ENCODE data around the gene CAPN9.
"Not testable (repeated sequence)": the region's sequence is repeated elsewhere in the genome, so short reads cannot be mapped to it uniquely, and the experiment has no call there.

Gene CAPN9

DNA sequence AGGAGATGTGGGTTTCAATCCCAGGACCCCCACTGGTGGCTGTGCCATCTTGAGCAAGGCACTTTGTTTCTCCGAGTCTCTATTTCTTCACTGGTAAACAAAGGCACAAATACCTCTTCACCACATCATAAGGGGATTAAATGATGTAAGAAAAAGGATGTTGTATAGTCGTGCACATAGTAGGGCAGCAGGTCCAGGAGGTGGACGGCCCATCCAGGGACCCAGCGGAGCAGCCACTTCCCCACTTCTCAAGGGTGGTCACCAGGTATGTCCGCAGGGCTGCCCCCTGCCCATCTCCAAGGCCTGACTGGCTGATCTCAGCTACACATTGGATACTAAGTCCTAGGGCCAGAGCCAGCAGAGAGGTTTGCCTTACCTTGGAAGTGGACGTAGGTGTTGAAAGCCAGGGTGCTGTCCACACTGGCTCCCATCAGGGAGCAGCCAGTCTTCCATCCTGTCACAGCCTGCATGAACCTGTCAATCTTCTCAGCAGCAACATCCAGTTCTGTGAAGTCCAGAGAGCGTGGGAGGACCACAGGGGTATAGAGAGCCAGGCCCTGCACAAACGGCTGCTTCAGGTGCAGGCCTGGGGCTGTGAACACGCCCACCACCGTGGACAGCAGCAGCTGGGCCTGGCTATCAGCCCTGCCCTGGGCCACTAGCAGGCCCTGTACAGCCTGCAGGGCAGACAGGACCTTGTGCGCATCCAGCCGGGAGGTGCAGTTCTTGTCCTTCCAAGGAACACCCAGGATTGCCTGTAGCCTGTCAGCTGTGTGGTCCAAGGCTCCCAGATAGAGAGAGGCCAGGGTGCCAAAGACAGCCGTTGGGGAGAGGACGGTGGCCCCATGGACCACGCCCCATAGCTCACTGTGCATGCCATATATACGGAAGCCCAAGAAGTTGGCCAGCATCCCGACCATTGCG, 37.3 kb upstream of the CAPN9 start:
- DNase-seq (ENCODE audit: low read depth in 2 of 2) = no peak

DNA sequence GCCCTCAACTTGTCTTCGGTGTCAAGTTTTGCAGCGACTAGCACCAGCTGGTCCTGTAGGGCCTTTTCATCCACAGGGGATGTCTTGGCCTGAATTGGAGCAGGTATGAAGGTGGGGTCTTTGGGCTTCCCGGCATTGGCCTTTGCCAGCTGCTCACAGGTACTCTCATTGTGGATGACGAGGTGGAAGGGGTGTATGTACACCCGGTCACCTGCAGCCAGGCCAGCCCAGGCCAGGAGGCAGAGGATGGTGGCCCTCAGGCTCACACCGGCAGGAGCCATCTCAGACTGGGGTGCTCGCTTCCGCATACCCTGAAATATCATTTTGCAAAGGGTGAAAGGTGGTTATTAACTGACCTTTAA, 36.7 kb upstream of the CAPN9 start:
- DNase-seq (ENCODE audit: low read depth in 2 of 2) = no peak

DNA sequence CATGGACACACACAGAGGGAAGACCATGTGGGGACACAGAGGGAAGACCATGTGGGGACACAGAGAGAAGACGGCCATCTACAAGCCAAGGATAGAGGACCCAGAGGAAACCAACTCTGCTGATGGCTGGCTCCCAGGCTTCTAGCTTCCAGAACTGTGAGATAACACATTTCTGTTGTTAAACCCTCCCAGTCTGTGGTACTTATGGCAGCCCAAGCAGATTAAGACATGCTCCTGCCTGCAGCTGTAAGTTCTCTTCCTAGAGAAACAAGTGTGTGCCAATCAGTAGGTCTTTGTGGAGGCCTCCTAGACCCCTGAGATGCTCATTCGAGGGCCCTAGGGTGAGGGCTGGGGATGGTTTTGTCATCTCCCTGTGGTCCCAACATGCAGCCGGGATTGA, 35.9 kb upstream of the CAPN9 start:
- DNase-seq (ENCODE audit: low read depth in 2 of 2) = no peak

DNA sequence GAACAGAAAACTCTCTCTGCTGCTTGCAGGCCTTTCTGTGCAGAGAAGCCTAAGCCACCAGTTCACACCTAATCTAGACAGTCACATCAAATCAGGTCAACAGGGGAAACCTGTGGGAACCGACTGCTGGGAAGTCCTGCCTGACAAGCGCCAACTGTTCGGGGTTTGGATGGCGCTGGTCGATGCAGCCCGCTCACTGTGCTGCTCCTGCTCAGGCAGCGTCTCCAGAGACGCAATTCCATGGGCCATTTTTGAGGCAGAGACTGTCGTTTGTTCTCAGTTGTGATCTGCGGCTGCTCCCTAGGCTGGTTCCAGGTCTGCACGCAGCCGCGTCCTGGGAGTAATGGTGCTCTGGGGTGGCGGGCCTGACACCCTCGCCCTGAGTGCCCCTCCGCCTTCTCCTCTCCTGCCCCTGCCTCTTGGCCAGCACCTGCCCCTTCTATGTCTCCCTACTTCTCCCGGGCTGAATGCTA, 34.7 kb upstream of the CAPN9 start:
- no peak for DNase-seq (ENCODE audit: low read depth in 2 of 2)

DNA sequence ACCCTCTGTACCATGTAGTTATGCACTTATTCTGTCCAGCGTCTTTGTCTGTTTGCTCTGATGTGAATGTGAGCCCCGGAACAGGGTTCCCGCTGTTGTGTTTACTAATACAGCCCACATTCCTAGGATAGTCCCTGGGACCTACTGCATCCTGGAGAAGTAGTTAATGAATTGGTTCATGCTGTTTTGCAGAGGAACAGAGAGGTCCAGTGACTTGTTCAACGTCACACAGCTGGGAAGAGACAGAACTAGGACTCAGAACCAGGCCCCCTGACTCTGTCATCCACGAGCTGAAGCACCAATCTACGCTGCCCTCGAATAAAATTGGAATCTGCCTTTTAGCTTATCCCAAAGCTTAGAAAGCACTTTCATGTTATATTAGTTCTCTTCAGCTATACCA, 34.0 kb upstream of the CAPN9 start:
- DNase-seq (ENCODE audit: low read depth in 2 of 2) = no peak

DNA sequence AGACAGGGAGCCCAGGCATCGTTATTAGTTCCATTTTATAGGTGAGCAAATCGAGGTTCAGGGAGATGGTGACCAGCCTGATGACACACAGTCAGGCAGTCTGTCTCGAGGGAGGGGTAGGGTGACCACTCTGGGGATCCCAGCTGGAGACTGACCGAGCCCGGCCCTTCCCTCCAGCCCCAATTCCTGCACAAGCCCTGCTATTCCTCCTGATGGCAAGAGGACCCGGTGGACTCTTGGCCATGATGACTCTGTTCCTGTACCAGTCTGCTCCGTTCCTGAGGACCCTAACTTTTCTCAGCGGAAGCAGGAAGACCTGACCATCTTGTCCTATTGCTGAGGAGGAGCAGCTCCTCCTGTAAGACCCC, 33.7 kb upstream of the CAPN9 start:
- DNase-seq (ENCODE audit: low read depth in 2 of 2) = no peak

DNA sequence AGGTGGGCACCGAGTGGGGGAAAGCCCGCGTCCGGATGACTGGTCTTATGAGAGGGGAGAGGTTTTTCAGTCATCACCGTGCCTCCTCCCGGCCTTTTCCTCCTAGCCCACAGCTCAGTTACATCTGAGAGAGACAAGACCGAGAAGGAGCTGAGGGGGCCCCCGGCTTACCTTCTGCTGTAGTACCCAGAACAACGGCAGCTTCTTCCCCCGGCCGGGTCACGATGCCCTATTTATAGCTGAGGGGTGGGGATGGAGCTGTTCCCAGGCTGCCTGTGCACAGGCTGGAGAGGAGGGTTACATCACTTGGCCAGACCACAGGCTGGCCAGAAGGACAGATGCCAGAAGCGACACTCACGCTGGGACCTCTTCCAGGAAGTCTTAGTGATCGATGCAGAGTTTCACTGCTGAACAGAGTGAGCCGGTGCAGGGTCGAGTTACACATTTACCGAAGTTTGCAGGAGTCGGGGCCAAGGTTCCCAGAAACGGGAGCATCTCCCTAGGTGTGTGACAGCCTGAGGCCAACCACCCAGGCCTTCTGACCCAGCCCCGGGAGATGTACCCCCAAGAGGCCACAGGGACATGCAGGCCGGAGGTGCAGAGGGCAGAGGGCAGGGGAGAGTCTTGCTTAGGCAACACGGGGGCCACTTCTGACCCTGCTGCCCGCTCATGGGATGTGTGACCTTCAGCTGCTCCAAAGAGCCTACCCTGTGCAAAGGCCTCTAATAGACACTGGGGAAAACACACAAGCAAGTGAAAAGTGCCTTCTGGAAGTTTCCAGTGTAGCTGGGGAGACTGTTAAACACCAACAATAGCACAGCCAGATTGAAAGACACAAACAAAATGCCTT, 33.0 kb upstream of the CAPN9 start, which contains the start of gene AGT:
AGT (minus strand) TSS at position 208 of the 850 bp plus-strand sequence. CDS start 3,299 bp downstream, outside the sequence.
- DNase-seq (ENCODE audit: low read depth in 2 of 2) = no peak

DNA sequence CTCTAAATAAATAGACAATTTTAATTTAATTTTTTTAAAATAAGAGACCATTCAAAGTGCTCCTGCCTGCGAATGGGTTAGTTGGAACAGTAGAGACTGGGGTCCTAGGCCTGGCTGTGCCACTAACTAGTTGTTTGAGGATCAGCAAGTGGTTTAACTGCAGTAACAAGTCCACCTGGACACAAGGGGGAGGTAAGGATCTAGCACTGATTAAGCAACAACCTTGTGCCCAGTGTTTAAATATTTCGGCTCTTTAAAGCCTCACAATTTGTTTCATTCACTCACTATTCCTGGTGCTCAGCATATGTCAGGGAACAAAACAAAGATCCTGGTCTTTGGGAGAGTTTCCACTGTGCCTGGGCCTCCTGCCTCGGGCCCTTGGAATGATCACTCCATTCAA, 31.7 kb upstream of the CAPN9 start:
- no peak for DNase-seq (ENCODE audit: low read depth in 2 of 2)

DNA sequence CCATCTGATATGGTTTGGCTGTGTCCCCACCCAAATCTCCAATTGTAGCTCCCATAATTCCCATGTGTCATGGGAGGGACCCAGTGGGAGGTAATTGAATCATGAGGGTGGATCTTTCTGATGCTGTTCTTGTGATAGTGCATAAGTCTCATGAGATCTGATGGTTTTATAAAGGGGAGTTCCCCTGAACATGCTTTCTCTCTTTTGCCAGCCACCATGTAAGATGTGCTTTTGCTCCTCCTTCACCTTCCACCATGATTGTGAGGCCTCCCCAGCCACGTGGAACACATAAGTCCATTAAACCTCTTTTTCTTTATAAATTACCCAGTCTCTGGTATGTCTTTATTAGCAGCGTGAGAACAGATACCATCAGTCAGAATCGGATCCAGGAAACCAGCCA, 30.7 kb upstream of the CAPN9 start:
- DNase-seq (ENCODE audit: low read depth in 2 of 2) = not testable (repeated sequence)

DNA sequence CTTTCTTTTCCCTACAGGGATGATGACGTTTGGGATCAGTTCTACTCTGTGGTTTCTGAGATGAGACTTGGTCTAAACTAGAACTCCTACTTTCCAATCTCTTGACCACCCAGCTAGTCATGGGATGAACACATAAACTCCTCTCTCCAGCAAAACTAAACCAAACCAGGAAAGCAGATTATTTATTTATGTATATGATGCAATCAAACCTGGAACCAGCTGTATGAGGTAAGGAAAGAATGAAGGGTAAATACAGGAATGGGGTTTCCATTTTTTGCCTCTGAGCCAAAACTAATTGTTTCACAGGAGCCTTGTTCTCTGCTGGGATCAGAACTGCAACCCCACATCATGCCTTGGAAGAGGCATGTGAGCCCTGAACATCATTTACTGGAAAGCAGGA, 29.9 kb upstream of the CAPN9 start:
- DNase-seq (ENCODE audit: low read depth in 2 of 2) = no peak

DNA sequence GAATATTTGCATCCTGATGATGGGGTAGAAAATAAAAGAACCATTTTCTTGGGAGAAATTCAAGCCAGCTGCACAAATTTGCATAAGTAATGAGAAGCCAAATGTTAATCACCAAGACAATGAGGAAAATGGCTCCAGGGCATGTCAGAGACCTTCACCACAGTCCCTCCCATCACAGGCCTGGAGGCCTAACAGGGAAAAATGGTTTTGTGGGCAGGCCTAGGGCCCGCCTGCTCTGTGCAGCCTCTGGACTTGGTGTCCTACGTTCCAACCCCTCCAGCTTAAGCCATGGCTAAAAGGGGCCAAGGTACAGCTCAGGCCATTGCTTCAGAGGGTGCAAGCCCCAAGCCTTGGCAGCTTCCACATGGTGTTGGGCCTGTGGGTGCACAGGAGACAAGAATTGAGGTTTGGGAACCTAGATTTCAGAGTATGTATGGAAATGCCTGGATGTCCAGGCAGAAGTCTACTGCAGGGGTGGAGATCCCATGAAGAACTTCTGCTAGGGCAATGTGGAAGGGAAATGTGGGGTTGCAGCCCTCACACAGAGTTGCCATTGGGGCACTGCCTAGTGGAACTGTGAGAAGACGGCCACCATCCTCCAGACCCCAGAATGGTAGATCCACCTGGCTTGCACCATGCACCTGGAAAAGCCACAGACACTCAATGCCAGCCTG, 25.2 kb upstream of the CAPN9 start:
- not testable (repeated sequence) for DNase-seq (ENCODE audit: low read depth in 2 of 2)

DNA sequence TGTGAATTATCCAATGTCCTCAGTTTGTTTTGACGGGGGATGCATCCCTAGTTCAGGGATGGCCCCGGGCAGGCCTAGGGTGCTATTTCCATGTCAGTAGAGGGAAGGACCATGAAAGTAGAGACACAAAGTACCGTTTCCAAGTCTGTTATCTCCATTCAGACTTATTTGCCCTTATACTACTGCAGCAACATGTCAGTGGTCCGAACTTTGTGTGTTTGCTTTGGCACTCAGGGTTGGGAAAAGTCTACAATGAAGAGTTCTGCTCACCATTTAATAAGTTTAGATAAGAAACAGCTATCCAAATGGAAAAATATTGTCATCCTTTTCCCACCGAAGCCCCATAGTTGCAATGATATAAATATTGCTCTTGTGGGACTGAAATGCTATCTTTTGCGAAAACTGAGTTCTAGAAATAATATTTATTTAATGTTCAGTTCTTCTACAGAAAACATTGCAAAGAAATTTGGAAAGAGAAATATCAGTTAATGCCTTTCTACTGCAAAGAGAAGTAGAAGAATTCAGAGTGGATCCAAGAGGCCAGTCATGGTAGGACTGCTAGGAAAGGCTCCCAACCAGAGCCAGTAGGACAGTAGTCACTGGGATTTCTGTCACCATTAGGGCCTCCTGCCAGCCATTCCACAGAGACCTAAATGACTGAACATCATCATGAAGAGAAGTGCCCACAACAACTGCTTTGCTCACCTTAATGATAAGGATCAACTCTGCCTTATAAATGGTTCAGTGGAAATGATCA, 21.8 kb upstream of the CAPN9 start:
- no peak for DNase-seq (ENCODE audit: low read depth in 2 of 2)

DNA sequence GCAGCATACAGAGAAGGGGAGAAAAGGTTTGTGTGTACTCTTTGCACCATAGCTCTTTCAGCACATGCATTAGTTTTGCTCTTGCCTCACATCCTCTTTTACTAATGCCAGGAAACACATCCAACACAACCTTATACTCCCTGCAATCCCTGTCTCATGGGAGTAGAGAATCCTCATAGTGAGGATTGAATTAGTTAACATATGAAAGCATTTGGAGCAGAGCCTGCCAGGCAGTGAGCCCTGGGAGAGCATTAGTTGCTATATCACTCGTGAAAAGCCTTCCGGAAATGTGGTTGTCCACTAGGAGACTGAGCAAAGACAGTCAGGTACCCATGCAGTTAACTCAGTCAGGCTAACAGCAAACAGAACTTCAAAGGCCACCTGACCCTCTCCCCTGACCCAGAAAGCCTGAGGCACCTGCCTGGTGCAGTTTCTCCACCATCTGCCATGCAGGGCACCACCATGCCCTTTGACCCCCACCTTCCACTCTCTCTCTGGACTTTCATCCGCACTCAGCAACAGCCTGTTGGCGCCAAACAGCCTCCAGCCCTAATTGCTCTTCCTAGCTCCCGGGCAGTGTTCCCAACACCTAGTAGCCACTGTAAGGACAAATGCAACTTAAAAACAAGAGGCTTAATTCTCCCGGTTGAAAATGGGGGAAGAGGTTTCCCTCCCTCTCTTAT, 18.3 kb upstream of the CAPN9 start:
- no peak for DNase-seq (ENCODE audit: low read depth in 2 of 2)

DNA sequence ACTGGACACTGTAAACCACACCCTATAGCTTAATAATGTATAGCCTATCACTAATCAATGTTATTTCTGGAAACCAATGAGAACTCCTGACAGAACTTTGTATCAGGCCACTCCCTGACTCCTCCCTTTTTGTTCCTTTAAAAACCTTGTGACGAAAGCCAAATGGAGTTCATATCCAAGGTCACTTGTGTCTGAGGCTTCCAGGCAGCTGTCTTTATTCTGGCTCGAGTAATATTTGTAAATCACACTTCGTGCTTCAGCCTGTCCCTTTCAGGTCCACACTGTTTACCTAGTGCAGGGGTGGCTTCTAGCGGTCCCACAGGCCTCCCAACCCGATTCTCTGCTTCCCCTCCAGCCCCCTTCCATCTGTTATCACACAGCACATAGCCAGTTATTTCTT, 16.2 kb upstream of the CAPN9 start:
- no peak for DNase-seq (ENCODE audit: low read depth in 2 of 2)

DNA sequence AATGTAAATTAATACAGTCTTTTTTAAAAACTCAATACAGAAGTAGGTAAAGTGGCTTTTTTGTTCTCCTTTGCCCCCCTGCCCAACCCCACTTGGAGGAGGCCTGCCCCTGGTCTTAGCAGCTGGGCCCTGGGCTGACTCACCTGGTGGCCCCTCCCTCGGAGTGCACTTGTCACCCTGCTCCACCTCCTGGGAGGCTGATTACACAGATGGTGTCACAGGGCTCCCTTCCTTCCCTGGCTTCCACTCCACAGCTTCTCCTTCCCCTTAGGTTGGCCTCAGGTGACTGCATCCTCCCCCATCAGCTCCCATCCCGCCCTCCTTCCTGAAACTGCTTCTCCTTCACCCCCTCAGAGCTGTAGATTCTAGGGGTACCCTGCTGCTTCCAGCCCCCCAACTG, 11.7 kb upstream of the CAPN9 start:
- DNase-seq (ENCODE audit: low read depth in 2 of 2) = no peak

DNA sequence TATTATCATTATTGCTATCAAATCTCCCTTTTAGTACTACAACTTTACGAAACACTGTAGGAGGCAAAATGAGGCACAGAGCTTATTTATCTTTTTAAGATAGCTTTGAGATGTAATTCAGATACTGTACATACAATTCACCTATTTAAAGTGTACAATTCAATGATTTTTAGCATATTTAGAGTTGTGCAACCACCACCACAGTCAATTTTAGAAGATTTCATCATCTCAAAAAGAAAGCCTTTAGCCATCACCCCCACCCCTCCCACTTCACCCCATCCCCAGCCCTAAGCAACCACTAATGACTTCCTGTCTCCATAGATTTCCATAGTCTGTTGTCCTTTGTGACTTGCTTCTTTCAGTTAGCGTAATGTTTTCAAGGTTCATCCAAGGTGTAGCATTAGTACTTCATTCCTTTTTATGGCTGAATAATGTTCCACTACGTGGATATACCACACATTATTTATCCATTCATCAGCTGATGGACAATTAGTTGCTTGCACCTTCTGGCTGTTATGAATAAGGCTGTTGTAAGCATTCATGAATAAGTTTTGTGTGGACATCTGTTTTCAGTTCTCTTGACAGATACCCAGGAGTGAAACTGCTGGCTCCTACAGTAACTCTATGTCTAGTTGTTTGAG, 9.4 kb upstream of the CAPN9 start:
- no peak for DNase-seq (ENCODE audit: low read depth in 2 of 2)

DNA sequence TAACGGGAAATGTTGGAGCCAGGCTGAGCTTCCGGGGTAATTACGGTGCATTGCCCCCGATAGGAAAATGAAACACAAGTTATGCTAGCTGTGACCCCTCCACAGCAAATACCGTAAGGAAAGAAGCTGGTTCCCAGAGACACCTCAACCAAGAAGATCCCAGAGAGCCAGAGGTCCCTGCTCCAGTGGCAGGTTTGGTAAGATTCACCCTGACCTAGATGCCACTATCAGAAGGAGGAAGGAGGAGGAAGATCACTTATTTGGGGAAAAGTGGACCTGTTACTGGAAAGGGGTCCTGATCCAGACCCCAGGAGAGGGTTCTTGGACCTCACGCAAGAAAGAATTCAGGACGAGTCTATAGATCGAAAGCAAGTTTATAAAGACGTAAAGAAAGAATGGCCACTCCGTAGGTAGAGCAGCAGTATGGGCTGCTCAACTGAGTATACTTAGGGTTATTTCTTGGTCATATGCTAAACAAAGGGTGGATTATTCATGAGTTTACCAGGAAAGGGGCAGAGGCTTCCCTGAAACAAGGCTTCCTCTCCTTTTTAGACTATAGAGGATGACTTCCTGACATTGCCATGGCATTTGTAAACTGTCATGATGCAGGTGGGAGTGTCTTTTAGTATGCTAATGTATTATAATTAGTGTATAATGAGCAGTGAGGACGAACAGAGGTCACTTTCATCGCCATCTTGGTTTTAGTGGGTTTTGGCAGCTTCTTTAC, 7.5 kb upstream of the CAPN9 start:
- DNase-seq (ENCODE audit: low read depth in 2 of 2) = no peak

DNA sequence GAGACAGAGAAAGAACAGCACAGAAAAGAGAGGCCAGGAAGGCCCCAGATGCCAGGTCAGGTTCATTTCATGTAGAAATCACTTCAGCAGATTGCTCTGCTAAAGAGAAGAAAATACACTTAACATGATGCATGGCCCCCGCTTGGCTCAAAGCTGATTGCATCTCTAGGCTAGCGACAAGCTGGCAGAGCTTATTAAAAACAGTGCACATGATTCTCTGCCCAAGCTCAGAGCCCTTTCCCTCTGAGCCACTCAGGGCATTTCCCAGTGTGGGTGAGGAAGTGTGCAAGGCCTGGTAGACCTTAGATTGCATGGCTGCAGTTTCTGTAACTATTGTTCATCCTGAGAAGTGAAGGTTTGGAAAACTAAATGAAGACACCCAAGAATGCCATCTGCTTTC, 3.3 kb upstream of the CAPN9 start:
- DNase-seq (ENCODE audit: low read depth in 2 of 2) = no peak

DNA sequence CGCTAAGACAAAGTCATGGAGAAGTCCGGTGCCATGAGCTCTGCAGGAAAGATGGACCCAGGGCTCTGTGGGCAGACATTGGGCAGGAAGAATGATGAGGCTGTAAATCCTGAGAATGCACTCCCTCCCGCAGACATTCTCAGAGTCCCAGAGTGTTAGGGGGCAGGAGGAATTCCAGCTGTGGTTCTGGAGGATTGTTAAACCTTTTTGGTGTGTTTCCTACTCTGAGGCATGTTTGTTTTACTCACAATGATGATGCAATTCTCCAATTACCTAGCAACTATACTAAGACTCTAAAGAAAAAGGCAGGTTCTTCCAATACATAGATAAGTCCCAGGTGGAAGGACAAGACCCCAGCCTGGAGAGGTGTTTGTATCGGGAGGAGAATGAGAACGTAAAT, 2.8 kb upstream of the CAPN9 start:
- no peak for DNase-seq (ENCODE audit: low read depth in 2 of 2)

DNA sequence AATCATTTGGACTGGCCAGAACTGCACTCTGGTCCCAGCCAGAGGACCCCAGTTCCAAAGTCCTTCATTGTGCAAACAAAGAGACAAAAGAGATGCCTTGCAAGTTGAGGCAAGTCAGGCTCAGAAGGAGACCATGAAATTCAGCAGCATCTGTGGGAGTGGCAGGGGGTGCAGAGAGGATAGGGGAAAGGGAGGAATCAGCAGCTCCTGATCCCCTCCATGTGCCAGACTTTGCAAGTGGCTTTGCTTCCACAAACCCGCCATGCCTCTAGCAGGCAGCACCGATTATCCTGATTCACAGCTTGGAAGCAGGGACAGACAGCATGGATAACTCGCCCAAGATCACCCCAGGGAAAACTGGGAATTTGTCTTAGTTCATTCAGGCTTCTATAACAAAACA, 2.1 kb upstream of the CAPN9 start:
- DNase-seq (ENCODE audit: low read depth in 2 of 2) = no peak
